ENCODE data around the gene XNDC1N.
"Not testable (repeated sequence)": the region's sequence is repeated elsewhere in the genome, so short reads cannot be mapped to it uniquely, and the experiment has no call there.

The XNDC1N gene

DNA sequence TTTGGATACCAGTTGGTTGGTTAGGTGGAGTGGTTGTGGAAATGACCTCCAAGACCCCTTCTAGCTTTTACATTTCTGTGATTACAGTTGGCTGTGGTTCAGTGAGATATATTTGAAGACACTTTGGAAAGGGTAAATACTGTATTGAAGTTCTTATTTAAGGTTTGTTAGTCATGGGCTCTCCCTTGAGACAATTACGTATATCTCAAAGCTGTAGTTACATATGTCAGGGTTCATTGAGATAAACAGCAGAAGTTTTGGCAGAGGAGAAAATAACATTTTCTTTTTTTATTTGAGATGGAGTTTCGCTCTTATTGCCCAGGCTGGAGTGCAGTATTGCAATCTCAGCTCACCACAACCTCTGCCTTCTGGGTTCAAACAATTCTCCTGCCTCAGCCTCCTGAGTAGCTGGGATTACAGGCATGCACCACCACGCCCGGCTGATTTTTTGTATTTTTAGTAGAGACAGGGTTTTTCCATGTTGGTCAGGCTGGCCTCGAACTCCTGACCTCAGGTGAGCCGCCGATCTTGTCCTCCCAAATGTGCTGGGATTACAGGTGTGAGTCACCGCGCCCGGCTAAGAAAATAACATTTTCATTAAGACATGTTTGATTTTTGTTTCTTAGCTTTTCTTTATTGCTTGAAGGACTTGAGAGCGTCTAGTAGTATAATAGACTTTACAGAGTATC lies 2.3 kb upstream of the XNDC1N start:
- no peak for DNase-seq

DNA sequence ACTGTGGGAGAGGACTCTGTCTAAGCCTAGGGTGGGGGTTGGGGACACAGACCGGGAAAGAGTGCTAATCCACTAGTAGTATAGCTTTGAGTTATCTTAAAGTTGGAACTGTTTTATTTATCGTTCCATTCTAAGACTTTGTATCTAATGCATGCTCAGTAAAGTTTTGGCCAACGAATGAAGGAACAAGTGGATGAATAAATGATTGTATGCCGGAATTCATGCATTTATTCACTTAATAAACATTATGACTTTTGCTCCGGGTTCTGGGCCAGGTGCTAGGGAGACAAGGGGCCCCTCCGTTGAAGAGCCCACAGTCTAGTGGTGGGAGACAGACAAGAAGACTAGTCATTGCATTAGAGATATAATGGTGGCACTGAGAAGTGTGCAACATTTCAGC lies 1.1 kb upstream of the XNDC1N start:
- no peak for DNase-seq

DNA sequence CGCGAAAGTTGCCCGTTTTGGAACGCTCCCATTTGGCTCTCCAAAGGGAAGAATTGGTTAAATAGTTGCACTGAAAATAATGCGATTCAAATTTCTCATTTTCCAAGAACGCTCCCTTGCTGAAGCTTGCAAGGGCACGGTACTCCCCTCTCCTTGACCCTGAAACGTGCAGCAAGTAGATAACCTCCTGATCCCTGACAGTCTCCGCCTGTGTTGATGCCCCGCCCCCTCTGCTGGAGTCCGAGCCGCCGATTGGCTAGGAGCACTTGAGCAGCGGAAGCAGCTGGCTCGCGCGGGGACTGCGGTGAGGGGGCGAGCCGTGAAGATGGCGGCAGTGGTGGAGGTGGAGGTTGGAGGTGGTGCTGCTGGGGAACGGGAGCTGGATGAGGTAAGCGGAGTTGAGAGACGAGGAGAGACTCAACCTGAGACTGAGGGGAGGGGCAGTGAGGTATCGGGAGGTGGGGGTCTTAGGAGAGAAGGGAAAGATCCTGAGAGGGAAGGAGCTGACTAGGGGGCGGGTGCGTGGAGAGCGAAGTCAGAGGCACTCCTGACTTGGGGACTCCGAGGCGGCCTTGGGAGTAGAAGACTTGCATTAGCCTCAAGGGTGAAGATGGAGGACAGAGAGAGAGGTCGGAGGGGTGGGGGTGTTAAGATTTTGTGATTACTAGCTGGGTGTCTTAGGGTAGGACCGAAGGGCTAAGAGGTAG lies 496 bp upstream of the XNDC1N start, which contains the start of gene RNF121:
RNF121 (plus strand) TSS at position 310 of the 707 bp plus-strand sequence; CDS start at position 326, 16 bp downstream.
- DNase-seq: peak; percentile 98

DNA sequence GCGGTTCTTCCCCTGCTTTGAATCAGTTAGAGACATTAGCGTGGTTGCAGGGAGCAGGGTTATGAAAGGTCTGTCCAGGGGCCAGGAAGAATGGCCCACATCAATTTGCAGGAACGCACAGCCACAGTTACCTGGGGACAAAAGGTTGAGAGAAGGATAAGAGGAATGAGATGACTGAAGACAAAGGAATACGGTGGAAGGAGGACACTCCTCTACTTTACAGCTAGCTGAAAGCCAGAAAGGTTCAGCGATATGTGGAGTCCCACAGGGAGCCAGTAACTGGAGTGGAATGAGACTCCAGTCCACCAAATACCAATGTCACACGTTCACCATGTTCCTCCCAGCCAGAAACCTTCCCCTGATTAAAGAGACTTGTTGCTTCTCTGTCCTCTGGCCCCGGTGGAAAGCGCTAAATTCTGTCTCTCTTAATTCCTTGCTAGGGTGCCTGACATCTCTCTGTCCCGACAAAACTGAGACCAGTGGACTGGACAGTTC lies 10.7 kb downstream of the XNDC1N start:
- no peak for DNase-seq

DNA sequence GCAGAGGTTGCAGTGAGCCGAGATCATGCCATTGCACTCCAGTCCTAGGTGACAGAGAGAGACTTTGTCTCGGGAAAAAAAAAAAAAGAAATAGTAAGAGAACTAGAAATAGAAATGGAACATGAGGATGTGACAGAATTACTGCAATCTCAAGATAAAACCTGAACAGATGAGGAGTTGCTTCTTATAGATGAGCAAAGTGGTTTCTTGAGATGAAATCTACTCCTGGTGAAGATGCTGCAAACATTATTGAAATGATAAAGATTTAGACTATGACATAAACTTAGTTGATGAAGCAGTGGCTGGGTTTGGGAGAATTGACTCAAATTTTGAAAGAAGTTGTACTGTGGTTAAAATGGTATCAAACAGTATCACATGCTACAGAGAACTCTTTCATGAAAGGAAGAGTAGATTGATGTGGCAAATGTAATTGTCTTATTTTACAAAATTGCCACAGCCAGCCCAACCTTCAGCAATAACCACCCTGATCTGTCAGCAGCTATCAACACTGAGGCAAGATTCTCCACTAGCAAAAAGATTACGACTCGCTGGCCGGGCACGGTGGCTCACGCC lies 13.7 kb downstream of the XNDC1N start:
- DNase-seq: no peak

DNA sequence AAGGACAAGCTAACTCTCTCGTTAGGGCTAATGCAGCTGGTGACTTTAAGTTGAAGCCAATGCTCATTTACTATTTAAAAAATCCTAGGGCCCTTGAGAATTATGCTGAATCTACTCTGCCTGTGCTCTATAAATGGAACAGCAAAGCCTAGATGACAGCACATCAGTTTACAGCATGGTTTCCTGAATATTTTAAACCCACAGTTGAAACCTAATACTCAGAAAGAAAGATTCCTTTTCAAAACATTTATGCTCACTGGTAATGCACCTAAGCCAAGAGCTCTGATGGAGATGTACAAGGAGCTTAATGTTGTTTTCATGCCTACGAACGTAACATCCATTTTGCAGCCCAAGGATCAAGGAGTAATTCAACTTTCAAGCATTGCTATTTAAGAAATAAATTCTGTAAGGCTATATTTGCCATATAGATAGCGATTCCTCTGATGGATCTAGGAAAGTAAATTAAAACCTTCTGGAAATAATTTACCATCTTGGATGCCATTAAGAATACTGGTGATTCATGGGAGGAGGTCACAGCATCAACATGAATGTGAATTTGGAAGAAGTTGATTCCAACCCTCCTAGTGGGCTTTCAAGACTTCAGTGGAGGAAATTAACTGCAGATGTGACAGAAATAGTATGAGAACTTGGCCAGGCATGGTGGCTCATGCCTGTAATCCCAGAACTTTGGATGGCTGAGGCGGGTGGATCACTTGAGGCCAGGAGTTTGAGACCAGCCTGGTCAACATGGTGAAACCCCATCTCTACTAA lies 14.5 kb downstream of the XNDC1N start:
- no peak for DNase-seq

DNA sequence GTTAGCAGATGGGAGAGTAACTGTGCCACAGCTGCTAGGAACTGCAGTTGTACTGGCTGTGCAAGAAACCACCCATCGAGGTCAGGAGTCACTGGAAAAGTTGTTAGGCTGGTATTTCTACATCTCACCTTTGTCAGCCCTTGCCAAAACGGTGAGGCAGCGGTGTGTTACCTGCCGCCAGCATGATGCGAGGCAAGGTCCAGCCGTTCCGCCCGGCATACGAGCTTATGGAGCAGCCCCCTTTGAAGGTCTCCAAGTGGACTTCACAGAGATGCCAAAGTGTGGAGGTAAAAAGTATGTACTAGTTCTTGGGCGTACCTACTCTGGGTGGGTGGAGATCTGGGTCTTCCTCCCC lies 16.4 kb downstream of the XNDC1N start:
- not testable (repeated sequence) for DNase-seq

DNA sequence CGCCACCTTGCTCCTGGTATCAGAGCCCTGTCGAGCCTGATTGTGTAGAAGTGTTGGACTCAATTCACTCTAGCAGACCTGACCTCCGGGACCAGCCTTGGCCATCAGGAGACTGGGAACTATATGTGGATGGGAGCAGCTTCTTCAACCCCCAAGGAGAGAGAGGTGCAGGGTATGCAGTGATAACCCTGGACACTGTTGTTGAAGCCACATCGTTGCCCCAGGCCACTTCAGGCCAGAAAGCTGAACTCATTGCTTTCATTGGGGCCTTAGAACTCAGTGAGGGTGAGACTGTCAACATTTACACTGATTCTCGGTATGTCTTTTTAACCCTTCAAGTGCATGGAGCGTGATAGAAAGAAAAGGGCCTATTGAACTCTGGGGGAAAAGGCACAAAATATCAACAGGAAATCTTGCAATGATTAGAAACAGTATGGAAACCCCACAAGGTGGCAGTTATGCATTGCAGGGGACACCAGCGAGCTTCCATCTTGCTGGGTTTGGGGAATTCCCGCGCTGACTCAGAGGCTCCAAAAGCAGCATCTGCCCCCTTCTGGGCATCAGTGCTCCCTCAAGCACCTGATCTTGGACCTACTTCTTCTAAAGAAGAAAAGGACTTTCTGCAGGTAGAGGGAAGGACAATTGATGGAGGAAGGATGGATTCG lies 16.9 kb downstream of the XNDC1N start:
- not testable (repeated sequence) for DNase-seq

DNA sequence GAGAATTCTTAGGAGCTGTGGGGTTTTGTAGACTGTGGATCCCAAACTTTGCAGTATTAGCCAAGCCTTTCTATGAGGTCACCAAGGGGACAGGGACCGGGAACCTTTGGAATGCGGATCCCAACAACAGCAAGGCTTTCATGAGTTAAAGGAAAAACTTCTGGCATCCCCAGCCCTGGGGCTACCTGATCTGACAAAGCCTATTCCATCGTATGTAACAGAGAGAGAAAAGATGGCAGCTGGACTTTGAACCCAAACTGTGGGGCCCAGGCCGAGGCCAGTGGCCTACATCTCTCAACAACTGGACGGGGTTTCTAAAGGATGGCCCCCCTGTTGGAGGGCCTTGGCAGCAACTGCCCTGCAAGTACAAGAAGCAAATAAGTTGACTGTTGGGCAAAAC lies 17.6 kb downstream of the XNDC1N start:
- DNase-seq: not testable (repeated sequence)

DNA sequence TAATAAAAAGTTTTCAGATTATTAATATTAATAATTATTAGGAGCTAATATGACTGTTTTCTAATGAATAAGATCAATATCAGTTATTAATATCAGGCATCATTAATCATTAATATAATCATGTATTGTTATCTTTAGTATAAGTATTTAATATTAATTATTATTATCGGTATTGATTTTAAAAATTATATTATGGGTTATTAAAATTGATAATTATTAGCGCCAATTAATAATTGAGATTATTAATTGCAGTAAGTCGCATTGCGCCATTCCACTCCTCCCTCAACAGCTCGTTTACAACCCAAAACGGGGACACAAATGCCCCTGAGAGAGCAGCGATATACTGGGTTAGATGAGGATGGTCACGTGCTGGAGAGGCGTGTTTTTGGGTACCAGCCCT lies 20.2 kb downstream of the XNDC1N start:
- DNase-seq: no peak

DNA sequence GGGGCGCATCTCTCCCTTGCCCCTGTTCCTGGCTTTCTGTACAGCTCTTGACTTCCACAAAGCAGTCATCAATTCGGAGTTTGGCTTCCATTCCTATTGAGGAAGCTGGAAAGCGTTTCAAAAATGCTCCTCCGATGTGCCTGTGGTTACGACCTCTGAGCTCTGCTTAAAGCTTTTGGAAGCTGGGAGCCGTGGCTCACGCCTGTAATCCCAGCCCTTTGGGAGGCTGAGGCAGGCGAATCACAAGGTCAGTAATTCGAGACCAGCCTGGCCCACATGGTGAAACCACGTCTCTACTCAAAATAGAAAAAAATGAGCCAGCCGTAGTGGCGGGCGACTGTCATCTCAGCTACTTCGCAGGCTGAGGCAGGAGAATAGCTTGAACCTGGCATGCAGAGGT lies 27.3 kb downstream of the XNDC1N start:
- not testable (repeated sequence) for DNase-seq

DNA sequence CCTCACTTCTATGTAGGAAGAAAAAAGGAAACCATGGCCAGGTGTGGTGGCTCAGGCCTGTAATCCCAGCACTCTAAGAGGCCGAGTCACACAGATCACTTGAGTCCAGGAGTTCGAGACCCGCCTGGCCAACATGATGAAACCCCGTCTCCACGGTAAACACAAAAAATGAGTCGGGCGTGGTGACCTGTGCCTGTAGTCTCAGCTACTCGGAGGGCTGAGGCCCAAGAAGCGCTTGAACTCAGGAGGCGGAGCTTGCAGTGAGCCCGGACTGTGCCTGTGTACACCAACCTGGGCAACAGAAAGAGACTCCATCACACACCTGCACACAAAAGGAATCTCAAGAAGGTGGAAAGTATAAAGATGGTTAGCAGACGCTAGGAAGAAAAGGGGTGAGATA lies 32.4 kb downstream of the XNDC1N start:
- no peak for DNase-seq

DNA sequence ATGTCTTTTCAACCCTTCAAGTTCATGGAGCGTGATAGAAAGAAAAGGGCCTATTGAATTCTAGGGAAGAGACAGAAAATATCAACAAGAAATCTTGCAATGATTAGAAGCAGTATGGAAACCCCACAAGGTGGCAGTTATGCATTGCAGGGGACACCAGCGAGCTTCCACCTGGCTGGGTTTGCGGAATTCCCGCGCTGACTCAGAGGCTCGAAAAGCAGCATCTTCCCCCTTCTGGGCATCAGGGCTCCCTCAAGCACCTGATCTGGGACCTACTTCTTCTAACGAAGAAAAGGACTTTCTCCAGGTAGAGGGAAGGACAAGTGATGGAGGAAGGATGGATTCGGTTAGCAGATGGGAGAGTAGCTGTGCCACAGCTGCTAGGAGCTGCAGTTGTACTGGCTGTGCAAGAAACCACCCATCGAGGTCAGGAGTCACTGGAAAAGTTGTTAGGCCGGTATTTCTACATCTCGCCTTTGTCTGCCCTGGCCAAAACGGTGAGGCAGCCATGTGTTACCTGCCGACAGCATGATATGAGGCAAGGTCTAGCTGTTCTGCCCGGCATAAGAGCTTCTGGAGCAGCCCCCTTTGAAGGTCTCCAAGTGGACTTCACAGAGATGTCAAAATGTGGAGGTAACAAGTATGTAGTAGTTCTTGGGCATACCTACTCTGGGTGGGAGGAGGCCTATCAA lies 39.1 kb downstream of the XNDC1N start:
- not testable (repeated sequence) for DNase-seq

DNA sequence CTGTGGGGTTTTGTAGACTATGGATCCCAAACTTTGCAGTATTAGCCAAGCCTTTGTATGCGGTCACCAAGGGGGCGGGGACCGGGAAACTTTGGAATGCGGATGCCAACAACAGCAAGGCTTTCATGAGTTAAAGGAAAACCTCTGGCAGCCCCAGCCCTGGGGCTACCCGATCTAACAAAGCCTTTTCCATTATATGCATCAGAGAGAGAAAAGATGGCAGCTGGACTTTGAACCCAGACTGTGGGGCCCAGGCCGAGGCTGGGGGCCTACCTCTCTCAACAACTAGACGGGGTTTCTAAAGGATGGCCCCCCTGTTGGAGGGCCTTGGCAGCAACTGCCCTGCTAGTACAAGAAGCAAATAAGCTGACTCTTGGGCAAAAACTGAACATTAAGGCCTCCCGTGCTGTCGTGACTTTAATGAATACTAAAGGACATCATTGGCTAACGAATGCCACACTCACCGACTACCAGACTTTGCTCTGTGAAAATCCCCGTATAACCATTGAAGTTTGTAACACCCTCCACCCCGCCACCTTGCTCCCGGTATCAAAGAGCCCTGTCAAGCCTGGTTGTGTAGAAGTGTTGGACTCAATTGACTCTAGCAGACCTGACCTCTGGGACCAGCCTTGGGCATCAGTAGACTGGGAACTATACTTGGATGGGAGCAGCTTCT lies 39.9 kb downstream of the XNDC1N start:
- not testable (repeated sequence) for DNase-seq

DNA sequence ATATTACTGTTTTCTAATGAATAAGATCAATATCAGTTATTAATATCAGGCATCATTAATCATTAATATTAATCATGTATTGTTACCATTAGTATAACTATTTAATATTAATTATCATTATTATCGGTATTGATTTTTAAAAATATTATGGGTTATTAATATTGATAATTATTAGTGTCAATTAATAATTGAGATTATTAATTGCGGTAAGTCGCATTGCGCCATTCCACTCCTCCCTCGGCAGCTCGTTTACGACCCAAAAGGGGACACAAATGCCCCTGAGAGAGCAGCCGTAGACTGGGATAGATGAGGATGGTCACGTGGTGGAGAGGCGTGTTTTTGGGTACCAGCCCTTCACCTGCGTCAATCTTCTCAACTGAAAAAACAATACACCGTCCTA lies 42.6 kb downstream of the XNDC1N start:
- DNase-seq: not testable (repeated sequence)

Data from activated gamma-delta T cell treated with Interleukin-2 at 50 U/mL for 16 hours (primary cell).